ENCODE data around the gene SAG. TPM values are rescaled to one million over a fixed set of nuclear protein-coding genes. Genes with fewer than 3 reads are reported as not detected.

SAG gene
- total and polyA plus RNA-seq, 9 of the 15 experiments (the other 6 are each of a cell fraction or from before 2014, with no cell fraction given), result 0.04 to 0.64 (median 0.31) TPM; not detected in 5

DNA sequence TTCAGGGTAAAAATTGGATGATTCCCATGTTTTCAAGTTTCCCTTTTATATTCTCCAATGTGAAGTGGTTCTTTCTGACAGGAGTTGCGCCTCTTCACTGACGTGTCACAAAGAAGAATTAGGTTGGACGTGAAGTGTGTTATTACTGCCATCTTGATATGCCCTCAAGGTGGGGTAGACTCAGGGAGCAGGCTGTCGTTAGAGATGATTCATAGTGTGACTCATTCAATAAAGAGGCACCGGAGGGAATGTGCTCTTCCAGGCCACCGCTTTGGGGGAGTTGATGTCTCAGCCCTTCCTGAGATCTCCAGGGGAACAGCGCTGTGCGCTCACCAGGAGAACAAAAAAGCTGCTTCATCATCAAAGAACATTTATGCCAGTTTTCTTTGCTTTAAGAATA lies 43.1 kb downstream of the SAG start (continued):
- TF ChIP-seq, protein P1, sequence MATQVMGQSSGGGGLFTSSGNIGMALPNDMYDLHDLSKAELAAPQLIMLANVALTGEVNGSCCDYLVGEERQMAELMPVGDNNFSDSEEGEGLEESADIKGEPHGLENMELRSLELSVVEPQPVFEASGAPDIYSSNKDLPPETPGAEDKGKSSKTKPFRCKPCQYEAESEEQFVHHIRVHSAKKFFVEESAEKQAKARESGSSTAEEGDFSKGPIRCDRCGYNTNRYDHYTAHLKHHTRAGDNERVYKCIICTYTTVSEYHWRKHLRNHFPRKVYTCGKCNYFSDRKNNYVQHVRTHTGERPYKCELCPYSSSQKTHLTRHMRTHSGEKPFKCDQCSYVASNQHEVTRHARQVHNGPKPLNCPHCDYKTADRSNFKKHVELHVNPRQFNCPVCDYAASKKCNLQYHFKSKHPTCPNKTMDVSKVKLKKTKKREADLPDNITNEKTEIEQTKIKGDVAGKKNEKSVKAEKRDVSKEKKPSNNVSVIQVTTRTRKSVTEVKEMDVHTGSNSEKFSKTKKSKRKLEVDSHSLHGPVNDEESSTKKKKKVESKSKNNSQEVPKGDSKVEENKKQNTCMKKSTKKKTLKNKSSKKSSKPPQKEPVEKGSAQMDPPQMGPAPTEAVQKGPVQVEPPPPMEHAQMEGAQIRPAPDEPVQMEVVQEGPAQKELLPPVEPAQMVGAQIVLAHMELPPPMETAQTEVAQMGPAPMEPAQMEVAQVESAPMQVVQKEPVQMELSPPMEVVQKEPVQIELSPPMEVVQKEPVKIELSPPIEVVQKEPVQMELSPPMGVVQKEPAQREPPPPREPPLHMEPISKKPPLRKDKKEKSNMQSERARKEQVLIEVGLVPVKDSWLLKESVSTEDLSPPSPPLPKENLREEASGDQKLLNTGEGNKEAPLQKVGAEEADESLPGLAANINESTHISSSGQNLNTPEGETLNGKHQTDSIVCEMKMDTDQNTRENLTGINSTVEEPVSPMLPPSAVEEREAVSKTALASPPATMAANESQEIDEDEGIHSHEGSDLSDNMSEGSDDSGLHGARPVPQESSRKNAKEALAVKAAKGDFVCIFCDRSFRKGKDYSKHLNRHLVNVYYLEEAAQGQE (IDR thresholded peaks at IDR 0.05; ENCODE audit: borderline replicate concordance), result no peak; the same call in 1 of the 2 replicates
- TF ChIP-seq, protein P1 (CRISPR knock-in tag; IDR thresholded peaks at IDR 0.05; ENCODE audit: low read depth), result no peak
- no peak for TF ChIP-seq FOXK2 (conservative IDR thresholded peaks at IDR 0.05 in 1 of 2, IDR thresholded peaks at IDR 0.05 in 1 of 2; ENCODE audit: low read depth in 2 of 2)
- TF ChIP-seq, protein P2, sequence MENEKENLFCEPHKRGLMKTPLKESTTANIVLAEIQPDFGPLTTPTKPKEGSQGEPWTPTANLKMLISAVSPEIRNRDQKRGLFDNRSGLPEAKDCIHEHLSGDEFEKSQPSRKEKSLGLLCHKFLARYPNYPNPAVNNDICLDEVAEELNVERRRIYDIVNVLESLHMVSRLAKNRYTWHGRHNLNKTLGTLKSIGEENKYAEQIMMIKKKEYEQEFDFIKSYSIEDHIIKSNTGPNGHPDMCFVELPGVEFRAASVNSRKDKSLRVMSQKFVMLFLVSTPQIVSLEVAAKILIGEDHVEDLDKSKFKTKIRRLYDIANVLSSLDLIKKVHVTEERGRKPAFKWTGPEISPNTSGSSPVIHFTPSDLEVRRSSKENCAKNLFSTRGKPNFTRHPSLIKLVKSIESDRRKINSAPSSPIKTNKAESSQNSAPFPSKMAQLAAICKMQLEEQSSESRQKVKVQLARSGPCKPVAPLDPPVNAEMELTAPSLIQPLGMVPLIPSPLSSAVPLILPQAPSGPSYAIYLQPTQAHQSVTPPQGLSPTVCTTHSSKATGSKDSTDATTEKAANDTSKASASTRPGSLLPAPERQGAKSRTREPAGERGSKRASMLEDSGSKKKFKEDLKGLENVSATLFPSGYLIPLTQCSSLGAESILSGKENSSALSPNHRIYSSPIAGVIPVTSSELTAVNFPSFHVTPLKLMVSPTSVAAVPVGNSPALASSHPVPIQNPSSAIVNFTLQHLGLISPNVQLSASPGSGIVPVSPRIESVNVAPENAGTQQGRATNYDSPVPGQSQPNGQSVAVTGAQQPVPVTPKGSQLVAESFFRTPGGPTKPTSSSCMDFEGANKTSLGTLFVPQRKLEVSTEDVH (IDR thresholded peaks at IDR 0.05; ENCODE audit: low read depth, partially characterized antibody), result no peak
- peak; percentile 73 for TF ChIP-seq CREM (IDR thresholded peaks at IDR 0.05; ENCODE audit: low read depth)
- TF ChIP-seq CTBP1 (IDR thresholded peaks at IDR 0.05; ENCODE audit: borderline replicate concordance), result peak; percentile 71; the same call in 1 of the 2 replicates
- TF ChIP-seq PHB (CRISPR knock-in tag; IDR thresholded peaks at IDR 0.05), result no peak
- TF ChIP-seq, protein P3, sequence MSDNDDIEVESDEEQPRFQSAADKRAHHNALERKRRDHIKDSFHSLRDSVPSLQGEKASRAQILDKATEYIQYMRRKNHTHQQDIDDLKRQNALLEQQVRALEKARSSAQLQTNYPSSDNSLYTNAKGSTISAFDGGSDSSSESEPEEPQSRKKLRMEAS (CRISPR knock-in tag; IDR thresholded peaks at IDR 0.05), result 0 out of 2 replicates have a peak, but pooled peaks have one; percentile 40
- TF ChIP-seq ARID1B (IDR thresholded peaks at IDR 0.05), result peak; percentile 87
- peak; percentile 79 for TF ChIP-seq FOS (IDR thresholded peaks at IDR 0.05; ENCODE audit: extremely low read depth, insufficient read length)
- TF ChIP-seq BCOR (IDR thresholded peaks at IDR 0.05), result 0 out of 2 replicates have a peak, but pooled peaks have one; percentile 12
- peak; percentile 63; the same call in 1 of the 2 replicates for TF ChIP-seq LEF1 (IDR thresholded peaks at IDR 0.05)
- 0 out of 2 replicates have a peak, but pooled peaks have one; percentile 9 for TF ChIP-seq KLF16 (IDR thresholded peaks at IDR 0.05)
- TF ChIP-seq ZNF253 (CRISPR knock-in tag; conservative IDR thresholded peaks at IDR 0.05), result no peak
- TF ChIP-seq TFAM (CRISPR knock-in tag; conservative IDR thresholded peaks at IDR 0.05), result no peak
- no peak for TF ChIP-seq ZNF766 (CRISPR knock-in tag; conservative IDR thresholded peaks at IDR 0.05)
- TF ChIP-seq ETV5 (CRISPR knock-in tag; IDR thresholded peaks at IDR 0.05; ENCODE audit: low read depth), result no peak
- TF ChIP-seq RUNX1 (IDR thresholded peaks at IDR 0.05; ENCODE audit: low read depth), result no peak
